PC-3 (cell line): ENCODE results near the gene TMEM181. TPM values are rescaled to one million over a fixed set of nuclear protein-coding genes. Genes with fewer than 3 reads are reported as not detected.

Experiments used
- ATAC-seq: fragments of 200-7000 bp; cut with Tn5 transposase; 2 replicates; pipeline ENCODE4 v1.9.1; 2020; ENCODE audit warnings: mild to moderate bottlenecking, moderate library complexity
- BruUV-seq: library from RNA; stranded (reverse); fragments of 400-500 nt; replicated peaks from 2 replicates; lab custom pipeline; 2021; lab: Mats Ljungman, UMichigan
- CTCF ChIA-PET: fragments of 300-600 bp; sonication (Branson Sonifier 250); formaldehyde crosslinking; loops from one replicate; lab custom pipeline; 2022; ENCODE audit warnings: antibody characterized with exemption; lab: Charles Lee
- POLR2A ChIA-PET: fragments of 300-600 bp; sonication (Branson Sonifier 250); formaldehyde crosslinking; loops from one replicate; lab custom pipeline; 2022; ENCODE audit warnings: antibody characterized with exemption; ENCODE audit not compliant: unreplicated experiment; lab: Charles Lee
- DNase-seq: peaks from one replicate; pipeline ENCODE4 v3.0.0-alpha.2; 2015
- H2AFZ ChIP-seq: fragments of 300-600 bp; sonication (generic); 2 replicates; pipeline ENCODE4 v1.6.0; 2016; ENCODE audit warnings: antibody characterized with exemption, low read length
- H3F3A ChIP-seq: fragments of 300-600 bp; sonication (generic); one replicate; pipeline ENCODE4 v1.6.0; 2017; ENCODE audit warnings: antibody characterized with exemption, low read length, control low read depth, mild to moderate bottlenecking; ENCODE audit not compliant: unreplicated experiment
- H3K27ac ChIP-seq: fragments of 300-600 bp; sonication (generic); 2 replicates; pipeline ENCODE4 v1.5.1; 2016; ENCODE audit warnings: mild to moderate bottlenecking, low read length
- H3K27me3 ChIP-seq: fragments of 300-600 bp; sonication (generic); 2 replicates; pipeline ENCODE4 v1.6.1; 2016; ENCODE audit warnings: low read length, mixed read lengths
- H3K36me3 ChIP-seq: fragments of 300-600 bp; sonication (generic); 2 replicates; pipeline ENCODE4 v1.6.1; 2016; ENCODE audit warnings: low read depth, mixed run types, low read length, mixed read lengths
- H3K4me1 ChIP-seq: fragments of 300-600 bp; sonication (generic); 2 replicates; pipeline ENCODE4 v1.5.1; 2016; ENCODE audit warnings: low read length; ENCODE audit not compliant: insufficient read depth
- H3K4me2 ChIP-seq: fragments of 300-600 bp; sonication (generic); 2 replicates; pipeline ENCODE4 v1.6.0; 2016; ENCODE audit warnings: low read length
- H3K4me3 ChIP-seq: fragments of 300-600 bp; sonication (generic); 2 replicates; pipeline ENCODE4 v1.5.1; 2016; ENCODE audit warnings: mild to moderate bottlenecking, low read length, mixed read lengths
- H3K79me2 ChIP-seq: fragments of 300-600 bp; sonication (generic); 2 replicates; pipeline ENCODE4 v1.6.1; 2017; ENCODE audit warnings: low read length, mixed read lengths
- H3K9ac ChIP-seq: fragments of 300-600 bp; sonication (generic); 2 replicates; pipeline ENCODE4 v1.6.0; 2016; ENCODE audit warnings: mild to moderate bottlenecking, low read length
- H3K9me2 ChIP-seq: fragments of 300-600 bp; sonication (generic); replicated peaks from 2 replicates; pipeline ENCODE4 v1.6.1; 2016; ENCODE audit warnings: mixed run types, low read length, mixed read lengths
- H3K9me3 ChIP-seq: fragments of 300-600 bp; sonication (generic); 2 replicates; pipeline ENCODE4 v1.6.1; 2016; ENCODE audit warnings: low read length, mixed read lengths
- H4K20me1 ChIP-seq: fragments of 300-600 bp; sonication (generic); 2 replicates; pipeline ENCODE4 v1.6.1; 2016; ENCODE audit warnings: low read length, mixed read lengths
- EZH2 ChIP-seq: fragments of 300-600 bp; sonication (generic); IDR thresholded peaks from one replicate; pipeline ENCODE4 v1.6.1; 2017; ENCODE audit warnings: antibody characterized with exemption, mild to moderate bottlenecking, low read length; ENCODE audit not compliant: unreplicated experiment
- EZH2phosphoT487 ChIP-seq: fragments of 300-600 bp; sonication (generic); IDR thresholded peaks from 2 replicates; pipeline ENCODE4 v1.6.1; 2018; ENCODE audit warnings: mild to moderate bottlenecking, antibody characterized with exemption, low read length, borderline replicate concordance
- intact Hi-C: fragments of 100-400 bp; cut with micrococcal nuclease; formaldehyde crosslinking; loops from 2 replicates; pipeline ENCODE4 v1.9.0; 2023
- total RNA-seq: library from RNA; depleted of rRNA; stranded (reverse); fragments of >200 nt; gene quantifications from 2 replicates; pipeline ENCODE4 v1.2.3, GENCODE V29; 2014
- TF ChIP-seq, protein P1 (sequence below): fragments of 300-600 bp; sonication (generic); conservative IDR thresholded peaks from 2 replicates; pipeline ENCODE4 v1.5.1; 2017; ENCODE audit warnings: antibody characterized with exemption, low read depth, mild to moderate bottlenecking, low read length

The TMEM181 gene
- total RNA-seq, 1 experiment from 2014 or later: 13.7 TPM

GRCh38 chr6:158677906-158678578 lies 118.2 kb downstream of the TMEM181 start:
- no peaks in the 10 kb centered on the region for H3K79me2 ChIP-seq
- no peaks in the 10 kb centered on the region for H3K4me1 ChIP-seq
- no TSS peak for BruUV-seq
- H2AFZ ChIP-seq: no peak overlapping the region
- 0 out of 2 replicates have a peak, but pooled peaks have one; percentile 13 for ATAC-seq
- no peaks in the 10 kb centered on the region for H3K36me3 ChIP-seq
- H3K27me3 ChIP-seq: no peaks in the 10 kb centered on the region
- H3K9me3 ChIP-seq: no peaks in the 10 kb centered on the region
- CTCF ChIA-PET: no interaction called here
- no peaks in the 10 kb centered on the region for H3F3A ChIP-seq
- TF ChIP-seq EZH2: no peak
- TF ChIP-seq, protein P1, sequence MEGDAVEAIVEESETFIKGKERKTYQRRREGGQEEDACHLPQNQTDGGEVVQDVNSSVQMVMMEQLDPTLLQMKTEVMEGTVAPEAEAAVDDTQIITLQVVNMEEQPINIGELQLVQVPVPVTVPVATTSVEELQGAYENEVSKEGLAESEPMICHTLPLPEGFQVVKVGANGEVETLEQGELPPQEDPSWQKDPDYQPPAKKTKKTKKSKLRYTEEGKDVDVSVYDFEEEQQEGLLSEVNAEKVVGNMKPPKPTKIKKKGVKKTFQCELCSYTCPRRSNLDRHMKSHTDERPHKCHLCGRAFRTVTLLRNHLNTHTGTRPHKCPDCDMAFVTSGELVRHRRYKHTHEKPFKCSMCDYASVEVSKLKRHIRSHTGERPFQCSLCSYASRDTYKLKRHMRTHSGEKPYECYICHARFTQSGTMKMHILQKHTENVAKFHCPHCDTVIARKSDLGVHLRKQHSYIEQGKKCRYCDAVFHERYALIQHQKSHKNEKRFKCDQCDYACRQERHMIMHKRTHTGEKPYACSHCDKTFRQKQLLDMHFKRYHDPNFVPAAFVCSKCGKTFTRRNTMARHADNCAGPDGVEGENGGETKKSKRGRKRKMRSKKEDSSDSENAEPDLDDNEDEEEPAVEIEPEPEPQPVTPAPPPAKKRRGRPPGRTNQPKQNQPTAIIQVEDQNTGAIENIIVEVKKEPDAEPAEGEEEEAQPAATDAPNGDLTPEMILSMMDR: no peak
- TF ChIP-seq EZH2phosphoT487: no peak
- no peaks in the 10 kb centered on the region for H4K20me1 ChIP-seq
- H3K9me2 ChIP-seq: no peaks in the 10 kb centered on the region
- no peak for DNase-seq
- H3K9ac ChIP-seq: no peak overlapping the region
- intact Hi-C loops: no loop called here
- no peak overlapping the region for H3K4me3 ChIP-seq
- H3K27ac ChIP-seq: no peak overlapping the region
- POLR2A ChIA-PET: no interaction called here
- no peak overlapping the region for H3K4me2 ChIP-seq

- H3K79me2 ChIP-seq: no peaks in the 10 kb centered on the region
- ChIA-PET POLR2A (no interaction called here), CTCF (no interaction called here)
- no peaks in the 10 kb centered on the region for H3K9me2 ChIP-seq
- H3K36me3 ChIP-seq: no peaks in the 10 kb centered on the region
- no peak overlapping the region for H3K9ac ChIP-seq
- TF ChIP-seq, protein P1: no peak
- TF ChIP-seq EZH2 (no peak), EZH2phosphoT487 (no peak)
- no peak overlapping the region for H3K4me3 ChIP-seq
- H3F3A ChIP-seq: no peaks in the 10 kb centered on the region
- DNase-seq: no peak
- no peaks in the 10 kb centered on the region for H3K9me3 ChIP-seq
- no peaks in the 10 kb centered on the region for H4K20me1 ChIP-seq
- intact Hi-C loops: no loop called here
- H3K27ac ChIP-seq: no peak overlapping the region
- no TSS peak for BruUV-seq
- ATAC-seq: no peak
- H3K4me1 ChIP-seq: no peaks in the 10 kb centered on the region
- H3K27me3 ChIP-seq: no peaks in the 10 kb centered on the region
- no peak overlapping the region for H2AFZ ChIP-seq
- no peak overlapping the region for H3K4me2 ChIP-seq
These were observed 120.1 kb downstream of the TMEM181 start for GRCh38 chr6:158680015-158680414.

DNA sequence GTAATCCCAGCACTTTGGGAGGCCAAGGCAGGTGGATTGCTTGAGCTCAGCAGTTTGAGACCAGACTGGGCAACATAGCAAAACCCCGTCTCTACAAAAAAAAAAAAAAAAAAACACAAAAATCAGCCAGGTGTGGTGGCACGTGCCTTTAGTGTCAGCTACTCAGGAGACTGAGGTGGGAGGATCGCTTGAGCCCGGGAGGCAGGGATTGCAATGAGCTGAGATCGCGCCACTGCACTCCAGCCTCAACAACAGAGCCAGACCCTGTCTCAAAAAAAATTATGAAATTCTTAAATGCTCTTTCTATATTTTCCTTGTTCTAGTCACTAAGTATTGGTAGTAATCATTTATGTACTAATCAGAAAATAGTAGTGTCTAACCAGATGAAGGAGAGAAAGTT lies 120.6 kb downstream of the TMEM181 start:
- TF ChIP-seq EZH2phosphoT487: no peak
- no peak for TF ChIP-seq EZH2
- TF ChIP-seq, protein P1: no peak
- no peak for ATAC-seq

More for the DNA sequence above, 120.6 kb downstream of the TMEM181 start:
- intact Hi-C loops: no loop called here
- no peaks in the 10 kb centered on the region for H3K9me3 ChIP-seq
- no peak overlapping the region for H3K9ac ChIP-seq
- CTCF ChIA-PET: no interaction called here
- H3K36me3 ChIP-seq: no peaks in the 10 kb centered on the region
- no peaks in the 10 kb centered on the region for H3K4me1 ChIP-seq
- H3K79me2 ChIP-seq: no peaks in the 10 kb centered on the region
- no peak overlapping the region for H3K4me2 ChIP-seq
- no peak overlapping the region for H3K4me3 ChIP-seq
- DNase-seq: no peak
- BruUV-seq: no TSS peak
- no peaks in the 10 kb centered on the region for H4K20me1 ChIP-seq
- no peaks in the 10 kb centered on the region for H3F3A ChIP-seq
- no peaks in the 10 kb centered on the region for H3K9me2 ChIP-seq
- no peak overlapping the region for H2AFZ ChIP-seq
- H3K27ac ChIP-seq: no peak overlapping the region
- H3K27me3 ChIP-seq: no peaks in the 10 kb centered on the region
- POLR2A ChIA-PET: no interaction called here
